Pancreas (tissue), 10 donors: ENCODE results near the gene REEP3. TPM values are rescaled to one million over a fixed set of nuclear protein-coding genes. Genes with fewer than 3 reads are reported as not detected.

Source experiments
- ATAC-seq, 4 donors: fragments of 200-7000 bp; cut with Tn5 transposase; one replicate each; pipeline versions ENCODE4 v1.8.0 to v1.9.1; 2020; ENCODE audit warnings: mild to moderate bottlenecking in 4 of 4, moderate library complexity in 4 of 4
- DNase-seq, 6 donors: peaks; one replicate each; pipeline ENCODE4 v3.0.0-alpha.2; 2020
- FAIRE-seq: peaks from 2 replicates; lab custom pipeline; 2012; peaks lifted over from hg19 to GRCh38; lab: Jason Lieb, UNC
- H3K27ac ChIP-seq, 4 donors: fragments of 200-600 bp; sonication (generic); 1 replicate in 3 of 4; 2 replicates in 1 of 4; pipeline versions ENCODE4 v1.5.0 to v1.8.0; 2020
- H3K27me3 ChIP-seq, 4 donors: fragments of 200-600 bp; one replicate each; pipeline ENCODE4 v1.8.0; 2021
- H3K36me3 ChIP-seq, 3 donors: fragments of 200-600 bp; sonication (generic) in 1 of 3; one replicate each; pipeline versions ENCODE4 v1.5.0 to v1.8.0; 2020 to 2021
- H3K4me1 ChIP-seq, 3 donors: fragments of 200-600 bp; one replicate each; pipeline ENCODE4 v1.8.0; 2021
- H3K4me3 ChIP-seq, 4 donors: fragments of 200-600 bp; sonication (generic) in 2 of 4; one replicate each; pipeline versions ENCODE4 v1.5.0 to v1.8.0; 2020 to 2021
- H3K9me3 ChIP-seq, 4 donors: fragments of 200-600 bp; one replicate each; pipeline ENCODE4 v1.8.0; 2021
- WGBS, 2 donors: extraction: QIAGEN DNeasy Blood & Tissue Kit; methylation state at CpG; one replicate each; pipeline ENCODE4 v1.1.7; 2013; 5-methylcytosine and 5-hydroxymethylcytosine counted together
- intact Hi-C, 3 donors: fragments of 100-400 bp; cut with DNase I; formaldehyde crosslinking; loops; one replicate each; pipeline versions ENCODE4 v1.11.1 to v1.14.2; 2022
- polyA plus RNA-seq, 2 donors: library from polyadenylated mRNA; stranded (reverse); fragments of 200-250 nt; gene quantifications; one replicate each; pipeline ENCODE4 v1.2.3, GENCODE V29; 2013
- total RNA-seq, 6 donors: library from RNA; stranded (reverse); fragmentation: NEBNext Ultra II Directional in 4 of 6; extraction: Animal tissue kit (Norgen Biotek cat#: 25700) in 4 of 6; gene quantifications; one replicate each; pipeline versions ENCODE4 v1.2.1 to v1.2.4, GENCODE V29; 2021 to 2023
- TF ChIP-seq, protein P1 (sequence below), 4 donors: fragments of 200-600 bp; sonication (generic) in 3 of 4; IDR thresholded peaks; one replicate each; pipeline versions ENCODE4 v1.5.0 to v1.8.0; 2021; ENCODE audit warnings: antibody characterized with exemption in 4 of 4
- donor health status: healthy with polysubstance abuse.
- donor health status: DM: no; HTN: no; CAD: no; lungs with moderate emphysema.
- donor health status: DM: no; HTN: no; CAD: no.
- donor health status: control.
- donor health status: control.
- donor health status: Bipolar disorder and iron deficiency.
- donor health status: DM: yes; HTN: yes; CAD: no.
- donor health status: DM: no; HTN: no; CAD: no.
- donor health status: DM: no; HTN: no; CAD: no.
- donor health status: DM: yes; HTN: yes; CAD: no.

Gene REEP3
- total and polyA plus RNA-seq, 8 donors: 2.7 to 21.3 (median 9.4) TPM

DNA sequence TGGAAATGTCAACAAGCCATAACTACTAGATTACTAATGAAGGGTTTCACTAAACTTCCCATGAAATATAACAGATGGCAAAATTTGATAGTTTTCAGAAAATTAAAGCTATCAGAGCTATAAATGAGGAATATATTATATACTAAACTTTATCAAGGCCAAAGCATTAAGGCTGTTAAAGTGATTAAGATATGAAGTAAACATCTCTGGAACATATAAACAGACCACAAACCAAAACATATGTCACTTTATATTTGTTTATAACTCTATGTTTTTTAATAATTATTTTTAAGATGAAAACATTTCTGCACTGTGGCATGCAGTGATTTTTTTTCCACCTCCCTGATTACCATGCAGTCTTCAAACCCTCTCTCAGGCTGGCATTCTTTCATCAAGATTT is 120.2 kb downstream of the REEP3 start:
- Histone ChIP-seq H3K9me3 (no peaks in the 10 kb centered on the region), H3K4me3 (no peak overlapping the region), H3K27ac (no peak overlapping the region), H3K36me3 (no peaks in the 10 kb centered on the region), H3K4me1 (peaks cover 0 to 4% (median 0%) of the 10 kb centered on the region in 3 donors), H3K27me3 (no peaks in the 10 kb centered on the region)
- FAIRE-seq (no peak), DNase-seq (no peak), ATAC-seq (no peak)
- TF ChIP-seq, protein P1, sequence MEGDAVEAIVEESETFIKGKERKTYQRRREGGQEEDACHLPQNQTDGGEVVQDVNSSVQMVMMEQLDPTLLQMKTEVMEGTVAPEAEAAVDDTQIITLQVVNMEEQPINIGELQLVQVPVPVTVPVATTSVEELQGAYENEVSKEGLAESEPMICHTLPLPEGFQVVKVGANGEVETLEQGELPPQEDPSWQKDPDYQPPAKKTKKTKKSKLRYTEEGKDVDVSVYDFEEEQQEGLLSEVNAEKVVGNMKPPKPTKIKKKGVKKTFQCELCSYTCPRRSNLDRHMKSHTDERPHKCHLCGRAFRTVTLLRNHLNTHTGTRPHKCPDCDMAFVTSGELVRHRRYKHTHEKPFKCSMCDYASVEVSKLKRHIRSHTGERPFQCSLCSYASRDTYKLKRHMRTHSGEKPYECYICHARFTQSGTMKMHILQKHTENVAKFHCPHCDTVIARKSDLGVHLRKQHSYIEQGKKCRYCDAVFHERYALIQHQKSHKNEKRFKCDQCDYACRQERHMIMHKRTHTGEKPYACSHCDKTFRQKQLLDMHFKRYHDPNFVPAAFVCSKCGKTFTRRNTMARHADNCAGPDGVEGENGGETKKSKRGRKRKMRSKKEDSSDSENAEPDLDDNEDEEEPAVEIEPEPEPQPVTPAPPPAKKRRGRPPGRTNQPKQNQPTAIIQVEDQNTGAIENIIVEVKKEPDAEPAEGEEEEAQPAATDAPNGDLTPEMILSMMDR (IDR thresholded peaks at IDR 0.05): no peak
- intact Hi-C loops: no loop called here

DNA sequence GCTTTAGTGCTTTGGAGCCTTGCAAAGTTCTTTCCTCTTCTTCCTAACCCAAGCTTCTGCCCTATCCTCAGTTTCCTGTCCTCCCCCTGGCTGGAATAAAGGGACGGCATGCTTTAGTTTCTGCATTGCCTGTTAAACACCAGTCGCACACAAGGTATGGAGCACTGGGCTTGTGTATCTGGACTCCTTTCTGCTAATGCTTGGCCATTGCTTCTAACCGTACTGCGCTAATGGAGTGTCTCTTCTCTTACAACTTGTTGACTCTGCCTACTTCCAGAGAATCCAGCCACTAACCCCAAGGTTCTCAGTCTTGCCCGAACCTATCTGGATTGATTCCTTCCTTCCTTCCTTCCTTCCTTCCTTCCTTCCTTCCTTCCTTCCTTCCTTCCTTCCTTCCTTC is 120.6 kb downstream of the REEP3 start:
- no peaks in the 10 kb centered on the region for H3K36me3 ChIP-seq
- no peak overlapping the region for H3K4me3 ChIP-seq
- intact Hi-C loops: no loop called here
- WGBS, 2 donors: 94 to 95% methylated on average over 5 of the region's 5 CpGs
- H3K27me3 ChIP-seq: no peaks in the 10 kb centered on the region
- ATAC-seq (no peak), FAIRE-seq (no peak), DNase-seq (no peak)
- H3K9me3 ChIP-seq: no peaks in the 10 kb centered on the region
- peaks cover 0 to 4% (median 0%) of the 10 kb centered on the region in 3 donors for H3K4me1 ChIP-seq
- TF ChIP-seq, protein P1 (IDR thresholded peaks at IDR 0.05): no peak
- H3K27ac ChIP-seq: no peak overlapping the region

DNA sequence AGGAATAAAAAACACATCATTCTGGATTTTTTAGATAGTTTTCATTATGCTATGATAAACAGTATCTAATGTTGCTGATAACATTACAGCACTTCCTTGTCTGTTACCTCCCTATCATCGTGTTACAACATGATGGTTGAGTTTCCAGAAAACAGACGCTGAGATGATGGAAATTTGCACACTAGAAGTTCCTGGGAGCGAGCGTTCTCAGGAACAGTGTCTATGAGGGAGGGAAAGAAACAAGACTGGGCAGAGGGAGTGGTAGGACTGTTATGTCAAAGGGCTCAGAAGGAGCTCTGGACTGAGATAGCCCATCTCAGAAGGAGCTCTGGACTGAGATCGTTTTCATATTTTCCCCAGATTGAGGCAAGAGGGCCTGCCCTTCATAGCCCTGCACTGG is 121.6 kb downstream of the REEP3 start:
- no peaks in the 10 kb centered on the region for H3K36me3 ChIP-seq
- ATAC-seq: no peak

DNA sequence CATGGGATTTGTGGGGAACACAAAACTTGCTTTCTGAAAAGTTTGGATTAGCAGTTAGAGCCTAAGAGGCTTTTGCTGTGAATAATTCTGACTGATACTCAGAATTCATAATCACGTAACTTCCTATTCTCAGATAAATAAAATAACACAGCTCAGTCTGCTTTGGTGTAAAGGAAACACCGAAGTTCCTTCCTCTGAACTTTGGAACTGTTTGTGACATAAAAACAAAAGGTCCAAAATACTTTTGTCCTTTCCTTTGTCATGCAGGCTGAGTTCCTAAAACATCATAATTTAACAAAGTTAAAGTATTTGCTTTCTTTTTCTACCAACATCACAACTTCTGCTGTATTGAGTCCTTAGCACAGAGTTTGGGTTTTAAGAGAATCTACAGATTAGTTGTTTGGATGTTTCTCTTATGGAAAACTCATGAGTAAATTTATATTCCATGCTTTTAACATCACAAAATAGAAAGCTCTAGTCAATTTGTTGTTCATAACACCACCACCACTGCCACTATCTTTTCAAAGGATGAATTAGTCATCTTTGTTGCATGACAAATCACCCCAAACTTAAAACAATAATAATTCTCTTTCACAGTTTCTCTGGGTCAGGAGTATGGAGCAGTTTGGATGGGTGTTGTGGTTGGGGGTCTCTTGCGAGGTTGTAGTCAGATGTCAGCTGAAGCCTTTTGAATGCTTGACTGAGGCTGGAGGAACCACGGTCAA is 123.4 kb downstream of the REEP3 start:
- Histone ChIP-seq H3K4me1 (no peaks in the 10 kb centered on the region), H3K4me3 (no peak overlapping the region), H3K9me3 (no peaks in the 10 kb centered on the region), H3K27ac (peak overlapping the region in 1 of 4 donors; percentile 8), H3K36me3 (no peaks in the 10 kb centered on the region), H3K27me3 (no peaks in the 10 kb centered on the region)
- ATAC-seq: no peak
- no peak for DNase-seq
- no peak for FAIRE-seq
- intact Hi-C loops: no loop called here
- TF ChIP-seq, protein P1 (IDR thresholded peaks at IDR 0.05): no peak
- WGBS, 2 donors: 85 to 88% methylated on average over 4 of the region's 4 CpGs

More for the DNA sequence above, 121.6 kb downstream of the REEP3 start:
- no peaks in the 10 kb centered on the region for H3K27me3 ChIP-seq
- no peak for DNase-seq
- TF ChIP-seq, protein P1 (IDR thresholded peaks at IDR 0.05): no peak
- no peak for FAIRE-seq
- H3K4me1 ChIP-seq: peaks cover 0 to 4% (median 0%) of the 10 kb centered on the region in 3 donors
- H3K4me3 ChIP-seq: no peak overlapping the region
- WGBS, 2 donors: 80 to 83% methylated on average over 5 of the region's 5 CpGs
- no peaks in the 10 kb centered on the region for H3K9me3 ChIP-seq
- H3K27ac ChIP-seq: no peak overlapping the region
- intact Hi-C loops: no loop called here

DNA sequence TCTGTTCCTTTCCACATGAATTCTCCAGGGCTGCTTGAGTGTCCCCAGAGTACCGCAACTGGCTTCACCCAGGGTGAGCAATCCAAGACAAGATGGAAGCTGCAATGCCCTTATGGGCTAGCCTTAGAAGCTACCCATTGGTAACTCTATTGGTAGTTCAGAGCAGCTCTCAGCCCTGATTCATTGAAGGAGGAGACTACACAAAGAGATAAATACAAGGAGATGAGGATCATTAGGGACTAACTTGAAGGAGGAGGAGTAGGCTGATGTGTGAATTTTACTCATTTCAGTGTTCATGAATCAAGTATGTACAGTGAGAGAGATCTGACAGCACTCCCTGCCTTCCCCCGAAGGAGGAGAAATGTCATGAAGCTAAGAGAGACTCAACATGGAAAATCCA is 124.0 kb downstream of the REEP3 start:
- no peaks in the 10 kb centered on the region for H3K9me3 ChIP-seq
- FAIRE-seq (no peak), DNase-seq (no peak), ATAC-seq (no peak)
- 91 to 98% methylated on average over 2 of the region's 2 CpGs for WGBS, 2 donors
- H3K36me3 ChIP-seq: no peaks in the 10 kb centered on the region
- H3K4me1 ChIP-seq: no peaks in the 10 kb centered on the region
- H3K27ac ChIP-seq: no peak overlapping the region
- intact Hi-C loops: no loop called here
- no peak overlapping the region for H3K4me3 ChIP-seq
- no peaks in the 10 kb centered on the region for H3K27me3 ChIP-seq
- TF ChIP-seq, protein P1 (IDR thresholded peaks at IDR 0.05): no peak
